Neural crest cell (in vitro differentiated cells): ENCODE measurements around the gene PRDM16. TPM values are rescaled to one million over a fixed set of nuclear protein-coding genes. Genes with fewer than 3 reads are reported as not detected.

Source experiments
- DNase-seq: peaks from one replicate; pipeline ENCODE4 v3.0.0; 2021; ENCODE audit warnings: low read depth, mixed read lengths, low spot score
- H3K27ac Mint-ChIP-seq: one replicate; pipeline ENCODE4 v1.8.0; 2021; ENCODE audit warnings: mild to moderate bottlenecking, mixed read lengths; ENCODE audit not compliant: unreplicated experiment
- H3K27me3 Mint-ChIP-seq: 2 replicates; pipeline ENCODE4 v1.8.0; 2021; ENCODE audit warnings: low read depth, mild to moderate bottlenecking, mixed read lengths
- H3K36me3 Mint-ChIP-seq: 2 replicates; pipeline ENCODE4 v1.8.0; 2021; ENCODE audit warnings: low read depth, mild to moderate bottlenecking, mixed read lengths
- H3K4me1 Mint-ChIP-seq: 2 replicates; pipeline ENCODE4 v1.8.0; 2021; ENCODE audit warnings: mixed read lengths
- H3K4me3 Mint-ChIP-seq: one replicate; pipeline ENCODE4 v1.8.0; 2021; ENCODE audit warnings: mild to moderate bottlenecking, mixed read lengths
- H3K9me3 Mint-ChIP-seq: 2 replicates; pipeline ENCODE4 v1.8.0; 2021; ENCODE audit warnings: mixed read lengths
- total RNA-seq: library from RNA; stranded (reverse); gene quantifications from 2 replicates; pipeline ENCODE4 v1.2.1, GENCODE V29; 2021
- TF ChIP-seq, protein P1 (sequence below): fragments of 200-600 bp; sonication (generic); conservative IDR thresholded peaks from 2 replicates; pipeline ENCODE4 v1.5.0; 2021; ENCODE audit warnings: antibody characterized with exemption, mild to moderate bottlenecking

PRDM16 gene
- total RNA-seq, 1 donor from 2014 or later, result 11.7 TPM

DNA sequence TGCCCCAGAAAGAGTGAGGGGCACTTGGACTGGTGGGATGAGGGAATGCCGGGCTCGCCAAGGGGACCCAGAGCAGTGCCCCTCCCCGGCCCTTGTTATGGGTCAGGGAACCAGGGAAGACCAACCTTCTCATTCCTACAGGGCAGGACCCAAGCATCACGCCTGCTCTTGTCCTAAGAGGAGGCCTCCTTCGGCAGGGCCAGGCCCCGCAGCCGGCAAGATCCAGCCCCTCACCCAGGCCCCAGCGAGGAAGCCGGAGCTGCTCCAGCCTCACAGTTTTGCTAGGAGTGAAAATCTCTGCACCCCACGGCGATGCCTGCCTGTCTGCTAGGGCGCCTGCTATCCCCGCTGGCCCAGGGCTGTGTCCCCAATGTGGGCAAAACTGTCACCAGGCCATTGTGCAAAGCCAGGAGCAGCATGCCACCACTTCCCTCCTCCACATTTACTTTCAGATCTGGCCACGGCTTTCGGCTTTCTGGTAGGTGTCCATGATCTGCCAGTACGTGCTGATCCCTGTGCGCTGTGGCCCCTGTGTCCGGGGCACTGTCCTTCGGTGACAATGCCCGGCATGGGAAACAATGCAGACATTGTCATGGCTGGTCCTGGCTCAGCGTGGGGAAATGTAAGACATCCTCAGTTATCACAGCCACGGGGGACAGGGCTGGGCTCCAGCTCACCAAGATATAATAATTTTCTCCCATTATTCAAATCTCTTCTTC lies 38.2 kb upstream of the PRDM16 start:
- Mint-ChIP-seq H3K27me3 (peaks cover 15% of the 10 kb centered on the region), H3K36me3 (no peaks in the 10 kb centered on the region), H3K9me3 (no peaks in the 10 kb centered on the region), H3K27ac (no peak overlapping the region), H3K4me1 (no peaks in the 10 kb centered on the region), H3K4me3 (no peak overlapping the region)
- TF ChIP-seq, protein P1, sequence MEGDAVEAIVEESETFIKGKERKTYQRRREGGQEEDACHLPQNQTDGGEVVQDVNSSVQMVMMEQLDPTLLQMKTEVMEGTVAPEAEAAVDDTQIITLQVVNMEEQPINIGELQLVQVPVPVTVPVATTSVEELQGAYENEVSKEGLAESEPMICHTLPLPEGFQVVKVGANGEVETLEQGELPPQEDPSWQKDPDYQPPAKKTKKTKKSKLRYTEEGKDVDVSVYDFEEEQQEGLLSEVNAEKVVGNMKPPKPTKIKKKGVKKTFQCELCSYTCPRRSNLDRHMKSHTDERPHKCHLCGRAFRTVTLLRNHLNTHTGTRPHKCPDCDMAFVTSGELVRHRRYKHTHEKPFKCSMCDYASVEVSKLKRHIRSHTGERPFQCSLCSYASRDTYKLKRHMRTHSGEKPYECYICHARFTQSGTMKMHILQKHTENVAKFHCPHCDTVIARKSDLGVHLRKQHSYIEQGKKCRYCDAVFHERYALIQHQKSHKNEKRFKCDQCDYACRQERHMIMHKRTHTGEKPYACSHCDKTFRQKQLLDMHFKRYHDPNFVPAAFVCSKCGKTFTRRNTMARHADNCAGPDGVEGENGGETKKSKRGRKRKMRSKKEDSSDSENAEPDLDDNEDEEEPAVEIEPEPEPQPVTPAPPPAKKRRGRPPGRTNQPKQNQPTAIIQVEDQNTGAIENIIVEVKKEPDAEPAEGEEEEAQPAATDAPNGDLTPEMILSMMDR, result no peak
- no peak for DNase-seq

DNA sequence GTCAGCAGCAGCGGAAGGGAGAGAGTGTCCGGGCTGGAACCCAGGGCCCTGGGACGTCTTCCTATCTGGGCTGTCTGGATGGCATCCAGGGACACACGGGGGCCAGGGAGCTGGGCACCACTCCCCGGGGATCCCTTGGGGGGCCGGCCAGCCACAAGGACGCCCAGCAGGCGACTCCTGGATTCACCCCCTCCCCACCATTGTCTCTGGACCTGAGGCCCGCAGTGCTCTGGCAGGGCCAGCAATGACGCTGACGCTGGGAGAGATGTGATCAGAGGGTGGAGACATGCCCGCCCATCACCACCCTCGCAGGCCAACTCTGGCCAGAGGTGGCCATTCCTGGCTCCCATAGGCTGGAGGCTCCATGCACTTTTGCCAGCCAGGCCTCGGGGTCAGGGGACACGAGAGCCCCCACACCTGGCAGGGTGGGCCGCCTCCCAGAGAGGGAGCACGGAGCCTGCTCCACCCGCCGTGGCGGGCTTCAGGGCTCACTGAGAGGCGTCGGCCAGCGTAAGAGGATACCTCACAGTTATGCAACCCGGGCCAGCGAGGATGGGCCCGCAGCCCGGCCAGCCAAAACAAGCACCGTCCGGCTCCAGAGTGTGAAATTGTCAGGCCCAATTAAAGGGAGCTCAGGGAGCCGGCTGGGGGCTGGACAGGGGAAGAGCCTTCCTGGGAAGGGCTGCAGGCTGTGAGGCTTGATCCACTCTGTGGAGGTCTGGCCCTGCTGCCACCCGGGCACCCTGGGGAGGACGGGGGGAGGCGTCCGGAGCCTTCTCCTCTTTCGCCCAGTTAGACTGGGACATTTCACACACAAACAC lies 37.4 kb upstream of the PRDM16 start:
- H3K4me3 Mint-ChIP-seq, result no peak overlapping the region
- H3K9me3 Mint-ChIP-seq, result no peaks in the 10 kb centered on the region
- TF ChIP-seq, protein P1, result no peak
- H3K27ac Mint-ChIP-seq, result no peak overlapping the region
- no peak for DNase-seq
- no peaks in the 10 kb centered on the region for H3K36me3 Mint-ChIP-seq
- H3K27me3 Mint-ChIP-seq, result peaks cover 17% of the 10 kb centered on the region
- H3K4me1 Mint-ChIP-seq, result no peaks in the 10 kb centered on the region

DNA sequence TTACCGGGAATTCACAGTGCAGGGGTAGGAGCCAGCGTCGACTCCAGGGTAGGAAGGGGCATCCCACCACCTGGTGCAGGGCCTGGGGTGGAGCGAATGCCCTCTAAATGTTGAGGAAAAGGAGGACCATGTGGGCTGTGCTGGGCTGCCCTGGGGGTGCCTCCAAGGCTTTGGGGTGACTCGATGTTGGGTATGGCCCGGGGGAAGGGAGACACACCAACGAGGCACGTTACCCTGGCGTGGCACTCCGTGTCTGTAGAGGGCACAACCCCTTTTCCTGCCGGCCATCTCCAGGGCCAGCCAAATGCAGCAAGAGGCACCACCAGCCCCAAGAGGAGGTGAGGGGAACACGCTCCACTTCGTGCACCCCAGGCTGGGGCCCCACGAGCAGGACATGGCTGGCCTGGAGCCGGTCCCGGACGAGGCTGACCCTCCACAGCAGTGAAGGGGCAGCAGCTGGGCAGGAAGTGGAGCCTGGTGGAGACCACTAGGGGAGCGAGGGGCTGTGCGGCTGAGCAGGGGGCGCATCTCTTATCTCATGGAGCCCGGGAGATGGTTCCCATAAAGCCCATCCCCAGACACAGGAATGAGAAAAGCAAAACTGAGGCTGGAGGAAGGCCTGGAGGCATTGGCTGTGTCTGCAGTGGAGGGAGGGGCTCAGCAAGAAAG lies 36.5 kb upstream of the PRDM16 start:
- Mint-ChIP-seq H3K36me3 (no peaks in the 10 kb centered on the region), H3K4me1 (no peaks in the 10 kb centered on the region)

DNA sequence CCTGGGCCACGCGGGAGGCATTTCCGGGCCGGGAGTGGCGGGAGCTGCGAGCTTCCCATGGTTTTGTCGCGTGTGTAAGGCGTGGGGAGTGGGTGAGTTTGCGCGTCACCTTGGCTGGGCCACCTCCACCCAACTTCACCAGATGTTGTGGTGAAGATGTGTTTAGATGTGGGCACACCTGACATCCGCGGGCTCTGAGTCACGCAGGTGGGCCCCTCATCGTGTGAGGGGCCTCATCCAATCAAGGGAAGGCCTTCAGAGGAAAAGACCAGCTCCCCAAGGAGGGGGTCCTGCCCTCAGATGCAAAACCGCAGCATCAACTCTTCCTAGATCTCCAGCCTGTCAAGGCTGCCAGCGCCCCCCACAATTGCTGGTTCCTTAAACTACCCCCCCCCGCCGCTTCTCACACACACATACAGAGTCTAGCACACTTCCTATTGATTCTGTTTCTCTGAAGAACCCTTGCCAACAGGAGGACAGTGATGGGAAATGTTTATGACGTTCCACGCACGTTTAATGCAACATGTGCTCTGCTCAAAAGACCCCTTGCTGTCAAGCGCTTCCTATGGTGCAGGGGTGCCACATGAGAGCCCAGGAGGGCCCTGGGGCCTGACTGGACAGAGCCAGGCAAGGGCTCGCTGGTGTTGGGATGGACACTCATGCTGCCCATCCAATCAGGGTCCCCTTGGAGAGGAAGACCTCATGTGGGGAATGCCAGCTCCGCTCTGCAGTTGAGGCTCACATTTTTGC lies 35.8 kb upstream of the PRDM16 start:
- H3K9me3 Mint-ChIP-seq, result no peaks in the 10 kb centered on the region
- no peaks in the 10 kb centered on the region for H3K36me3 Mint-ChIP-seq
- no peak overlapping the region for H3K27ac Mint-ChIP-seq
- no peak for DNase-seq
- no peak overlapping the region for H3K4me3 Mint-ChIP-seq
- TF ChIP-seq, protein P1, result no peak
- no peaks in the 10 kb centered on the region for H3K4me1 Mint-ChIP-seq
- peaks cover 17% of the 10 kb centered on the region for H3K27me3 Mint-ChIP-seq

More for the DNA sequence above, 36.5 kb upstream of the PRDM16 start:
- DNase-seq, result no peak
- Mint-ChIP-seq H3K27me3 (peaks cover 17% of the 10 kb centered on the region), H3K9me3 (no peaks in the 10 kb centered on the region), H3K27ac (no peak overlapping the region), H3K4me3 (no peak overlapping the region)
- TF ChIP-seq, protein P1, result no peak

DNA sequence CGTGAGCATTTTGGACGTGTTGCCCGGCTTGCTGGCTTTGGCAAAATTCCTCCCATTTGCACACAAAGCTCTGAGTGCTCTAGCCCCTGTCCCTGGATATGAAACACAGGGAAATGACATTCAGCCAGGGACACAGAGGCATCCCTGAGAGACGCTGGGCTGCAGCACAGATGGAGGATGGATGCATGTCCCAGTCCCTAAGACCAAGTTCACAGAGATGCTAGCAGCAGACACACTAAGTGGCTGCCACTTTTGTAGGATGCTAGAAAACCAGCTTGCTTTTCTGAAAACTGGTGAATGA lies 35.3 kb upstream of the PRDM16 start:
- H3K27ac Mint-ChIP-seq, result no peak overlapping the region
- no peaks in the 10 kb centered on the region for H3K4me1 Mint-ChIP-seq
- no peaks in the 10 kb centered on the region for H3K36me3 Mint-ChIP-seq
- H3K27me3 Mint-ChIP-seq, result peaks cover 17% of the 10 kb centered on the region
- no peak overlapping the region for H3K4me3 Mint-ChIP-seq
- no peak for DNase-seq
- TF ChIP-seq, protein P1, result no peak
- H3K9me3 Mint-ChIP-seq, result no peaks in the 10 kb centered on the region
